Ovary (tissue), 3 donors: ENCODE measurements around the gene TIMP1.

Experiments
- EP300 ChIP-seq: sonication (generic); formaldehyde crosslinking; IDR thresholded peaks from one replicate; pipeline ENCODE4 v1.6.1; 2017; ENCODE audit warnings: antibody characterized with exemption
- POLR2A ChIP-seq: fragments of 450-650 bp; IDR thresholded peaks from one replicate; pipeline ENCODE4 v1.6.1; 2017; ENCODE audit warnings: antibody characterized with exemption, mild to moderate bottlenecking, moderate library complexity
- TF ChIP-seq, protein P1 (sequence below), 3 donors: fragments of 450-650 bp in 2 of 3; fragments of 200-600 bp in 1 of 3; IDR thresholded peaks; one replicate each; pipeline versions ENCODE4 v1.5.1 to v1.8.0; 2016 to 2022; ENCODE audit warnings: antibody characterized with exemption in 3 of 3, mild to moderate bottlenecking in 1 of 3
- donor health status: DM: no; HTN: no; CAD: no.

DNA sequence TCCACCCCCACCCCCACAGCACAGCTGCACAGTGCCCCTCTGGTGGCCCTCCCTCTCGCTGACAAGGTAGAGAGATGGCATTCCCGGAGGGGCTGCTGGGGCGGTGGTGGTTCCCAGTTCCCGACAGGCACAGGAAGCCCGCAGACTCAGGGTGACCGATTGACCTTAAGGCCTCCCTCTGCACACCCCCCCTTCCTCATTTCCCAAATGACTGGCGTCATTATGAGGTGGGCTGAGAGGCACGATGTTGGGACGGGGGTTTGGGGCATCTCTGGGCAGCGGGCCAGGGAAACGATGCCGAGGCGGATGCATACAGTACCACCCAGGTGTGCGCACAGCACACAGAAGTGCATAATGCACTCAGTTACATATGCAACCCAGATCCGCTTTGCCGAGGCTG lies 3.5 kb upstream of the TIMP1 start:
- TF ChIP-seq, protein P1, sequence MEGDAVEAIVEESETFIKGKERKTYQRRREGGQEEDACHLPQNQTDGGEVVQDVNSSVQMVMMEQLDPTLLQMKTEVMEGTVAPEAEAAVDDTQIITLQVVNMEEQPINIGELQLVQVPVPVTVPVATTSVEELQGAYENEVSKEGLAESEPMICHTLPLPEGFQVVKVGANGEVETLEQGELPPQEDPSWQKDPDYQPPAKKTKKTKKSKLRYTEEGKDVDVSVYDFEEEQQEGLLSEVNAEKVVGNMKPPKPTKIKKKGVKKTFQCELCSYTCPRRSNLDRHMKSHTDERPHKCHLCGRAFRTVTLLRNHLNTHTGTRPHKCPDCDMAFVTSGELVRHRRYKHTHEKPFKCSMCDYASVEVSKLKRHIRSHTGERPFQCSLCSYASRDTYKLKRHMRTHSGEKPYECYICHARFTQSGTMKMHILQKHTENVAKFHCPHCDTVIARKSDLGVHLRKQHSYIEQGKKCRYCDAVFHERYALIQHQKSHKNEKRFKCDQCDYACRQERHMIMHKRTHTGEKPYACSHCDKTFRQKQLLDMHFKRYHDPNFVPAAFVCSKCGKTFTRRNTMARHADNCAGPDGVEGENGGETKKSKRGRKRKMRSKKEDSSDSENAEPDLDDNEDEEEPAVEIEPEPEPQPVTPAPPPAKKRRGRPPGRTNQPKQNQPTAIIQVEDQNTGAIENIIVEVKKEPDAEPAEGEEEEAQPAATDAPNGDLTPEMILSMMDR (IDR thresholded peaks at IDR 0.05) = no peak
- TF ChIP-seq POLR2A (no peak), EP300 (no peak)
